Lower leg skin (tissue), 4 donors: ENCODE measurements around the gene SH3RF1. TPM values are rescaled to one million over a fixed set of nuclear protein-coding genes. Genes with fewer than 3 reads are reported as not detected.

Source experiments
- DNase-seq, 2 donors: peaks; one replicate each; pipeline ENCODE4 v3.0.0-alpha.2; 2019; ENCODE audit warnings: low spot score in 2 of 2
- H3K4me3 ChIP-seq: fragments of 200-600 bp; sonication (generic); 2 replicates; pipeline ENCODE4 v1.5.1; 2017; ENCODE audit warnings: mild to moderate bottlenecking, low read depth; ENCODE audit not compliant: poor library complexity, severe bottlenecking
- CTCF ChIP-seq, 3 donors: fragments of 450-650 bp; IDR thresholded peaks; one replicate each; pipeline ENCODE4 v1.5.1; 2016; ENCODE audit warnings: antibody characterized with exemption in 3 of 3, mild to moderate bottlenecking in 3 of 3, moderate library complexity in 2 of 3
- POLR2A ChIP-seq, 2 donors: fragments of 450-650 bp; IDR thresholded peaks; one replicate each; pipeline ENCODE4 v1.6.1; 2016 to 2017; ENCODE audit warnings: antibody characterized with exemption in 2 of 2, mild to moderate bottlenecking in 1 of 2, moderate library complexity in 1 of 2
- WGBS, 2 donors: methylation state at CpG; one replicate each; pipeline ENCODE4 v1.1.5; 2018; 5-methylcytosine and 5-hydroxymethylcytosine counted together
- intact Hi-C: fragments of 100-400 bp; cut with DNase I; formaldehyde crosslinking; loops from one replicate; pipeline ENCODE4 v1.15.0; 2023; ENCODE audit warnings: low total_unique reads
- total RNA-seq, 4 donors: library from RNA; depleted of rRNA; stranded (reverse); fragments of >200 nt; gene quantifications; one replicate each; pipeline ENCODE4 v1.1.0, GENCODE V29; 2016

The SH3RF1 gene
- total RNA-seq, 4 donors from 2014 or later = 8.5 to 14.2 (median 12.0) TPM

DNA sequence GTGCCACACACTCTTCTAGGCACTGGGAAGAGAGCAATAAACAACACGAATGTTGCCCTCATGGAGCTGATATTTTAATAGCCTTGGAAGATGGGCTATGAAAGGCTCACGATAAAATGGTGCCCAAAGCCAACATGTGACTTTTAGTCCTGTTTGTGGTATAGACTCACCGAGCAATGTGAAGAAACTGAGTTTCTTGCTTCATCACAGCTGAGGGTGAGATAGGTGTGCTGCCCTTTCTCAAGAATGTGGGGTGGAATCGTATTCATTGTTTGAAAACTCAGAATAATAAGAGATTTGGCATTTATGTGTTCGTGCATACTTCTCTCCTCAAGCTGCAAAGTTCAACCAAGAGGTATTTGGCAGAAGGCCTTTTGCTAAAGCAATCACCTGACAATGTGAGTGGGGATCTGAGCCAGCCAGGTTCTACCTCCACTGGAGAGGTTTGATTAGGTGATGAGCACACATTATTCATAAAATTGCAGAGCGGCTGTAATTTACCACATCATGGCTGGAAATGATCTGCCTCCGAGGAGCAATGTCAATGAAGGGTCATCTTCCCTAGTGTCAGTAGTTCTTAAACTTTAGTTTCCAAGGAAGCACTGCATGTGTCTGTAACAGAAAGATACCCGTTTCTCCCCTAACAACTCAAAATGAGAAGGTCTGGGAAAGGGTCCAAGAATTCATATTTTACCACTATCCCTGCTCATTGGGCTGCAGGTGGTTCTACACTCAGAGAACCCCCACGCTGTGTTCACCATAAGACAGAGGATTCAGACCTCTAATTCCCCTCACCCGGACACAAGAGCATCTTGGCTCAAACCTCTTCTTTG is 218.8 kb downstream of the SH3RF1 start:
- no peak overlapping the region for H3K4me3 ChIP-seq
- WGBS, 2 donors = 51 to 61% methylated on average over 10 of the region's 10 CpGs
- no peak for TF ChIP-seq CTCF (IDR thresholded peaks at IDR 0.05)
- TF ChIP-seq POLR2A (IDR thresholded peaks at IDR 0.05) = no peak
- intact Hi-C loops = no loop called here
- peak in 1 of 2 donors; percentile 56 for DNase-seq

DNA sequence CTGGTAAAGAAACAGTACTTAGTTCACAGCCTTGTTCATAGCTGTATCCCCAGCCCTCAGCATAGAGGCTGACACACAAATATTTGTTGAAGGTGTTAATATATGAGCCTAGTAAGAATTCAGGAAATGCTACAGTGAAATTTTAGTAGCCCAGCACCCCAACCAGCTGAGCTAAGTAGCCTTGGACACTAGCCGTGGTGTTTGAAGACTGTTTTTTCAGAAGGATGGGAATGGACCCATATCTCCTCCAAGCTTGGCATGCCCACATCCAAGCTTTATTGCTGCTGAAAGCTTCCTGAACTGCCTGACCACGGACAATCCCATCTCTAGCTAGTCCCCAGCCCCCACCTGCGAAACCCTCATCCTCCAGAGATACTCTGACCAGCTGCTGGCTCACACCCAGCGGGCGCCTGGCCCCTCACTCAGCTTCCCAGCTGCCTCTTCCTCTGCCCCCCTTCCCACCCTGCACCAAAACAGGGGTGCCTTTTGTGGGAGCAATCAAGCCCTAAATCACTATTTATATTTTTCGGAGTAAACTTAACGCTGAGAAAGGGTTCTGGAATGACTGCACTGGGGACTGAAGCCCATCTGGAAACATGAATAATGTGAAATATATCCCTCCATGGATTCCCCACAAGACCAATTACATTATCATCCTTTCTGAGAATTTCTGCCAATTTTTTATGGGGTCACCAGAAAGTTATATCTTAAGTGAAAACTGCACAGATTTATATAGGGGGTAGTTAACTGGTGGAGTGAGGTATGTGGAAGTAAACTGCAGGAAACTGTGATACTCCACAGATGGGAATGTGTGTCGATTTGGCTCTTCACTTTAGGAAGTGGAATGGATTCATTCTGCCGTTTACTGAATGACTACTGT is 219.6 kb downstream of the SH3RF1 start:
- intact Hi-C loops = no loop called here
- no peak overlapping the region for H3K4me3 ChIP-seq
- WGBS, 2 donors = 76 to 90% methylated on average over 9 of the region's 9 CpGs
- TF ChIP-seq POLR2A (IDR thresholded peaks at IDR 0.05) = no peak
- TF ChIP-seq CTCF (IDR thresholded peaks at IDR 0.05) = no peak
- DNase-seq = peak in 1 of 2 donors; percentile 25

GRCh38 chr4:169050284-169050683 is 220.5 kb downstream of the SH3RF1 start:
- TF ChIP-seq POLR2A (IDR thresholded peaks at IDR 0.05) (no peak), CTCF (IDR thresholded peaks at IDR 0.05) (no peak)
- 71% methylated on average over 7 of the region's 7 CpGs for WGBS, 2 donors

DNA sequence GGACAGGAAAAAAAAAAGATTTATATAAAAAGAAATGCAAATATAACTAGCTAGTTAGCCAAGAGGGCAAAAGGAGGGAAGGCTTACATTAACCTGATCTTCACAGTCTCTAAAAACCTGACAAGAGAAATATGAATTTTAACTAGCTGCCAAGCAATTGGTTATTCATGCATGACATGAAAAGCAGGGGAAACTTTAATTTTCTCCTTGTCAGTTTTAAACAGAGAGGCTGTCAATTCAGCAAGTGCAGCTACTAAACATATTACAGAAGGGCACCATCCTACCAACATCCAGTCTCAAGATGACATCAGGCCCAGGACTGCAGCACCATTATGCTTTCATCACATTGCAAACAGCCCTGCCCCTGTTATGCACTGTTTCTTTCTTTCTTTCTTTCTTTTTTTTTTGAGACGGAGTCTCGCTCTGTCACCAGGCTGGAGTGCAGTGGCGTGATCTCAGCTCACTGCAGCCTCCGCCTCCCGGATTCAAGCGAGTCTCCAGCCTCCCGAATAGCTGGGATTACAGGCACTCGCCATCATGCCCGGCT is 221.8 kb downstream of the SH3RF1 start:
- 85 to 94% methylated on average over 9 of the region's 9 CpGs for WGBS, 2 donors
- intact Hi-C loops = no loop called here
- TF ChIP-seq POLR2A (IDR thresholded peaks at IDR 0.05) = no peak
- no peak for TF ChIP-seq CTCF (IDR thresholded peaks at IDR 0.05)

More at GRCh38 chr4:169050284-169050683, 220.5 kb downstream of the SH3RF1 start:
- H3K4me3 ChIP-seq = no peak overlapping the region
- intact Hi-C loops = no loop called here
- DNase-seq = peak in 1 of 2 donors; percentile 61

DNA sequence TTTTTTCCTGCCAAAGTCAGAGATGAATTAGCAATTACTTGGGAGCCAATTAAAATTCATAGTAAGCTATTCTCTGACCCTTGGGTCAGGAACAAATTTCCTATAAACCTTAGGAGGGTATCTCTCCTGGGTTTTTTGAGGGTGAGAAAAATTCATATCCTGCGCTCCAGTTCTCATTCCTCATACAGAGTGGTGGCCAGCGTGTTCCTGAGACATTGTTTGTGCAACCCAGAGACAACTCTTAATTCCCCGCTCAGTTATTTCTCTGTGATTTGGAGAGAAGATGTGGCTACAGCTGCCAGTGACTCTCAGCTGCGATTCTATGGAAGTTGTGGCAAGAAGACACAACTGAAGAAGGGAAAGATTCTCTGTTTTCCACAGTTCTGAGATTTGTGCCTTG is 222.8 kb downstream of the SH3RF1 start:
- WGBS, 2 donors = 79 to 84% methylated on average over 4 of the region's 4 CpGs
- DNase-seq = peak in 1 of 2 donors; percentile 18

More for the DNA sequence above, 221.8 kb downstream of the SH3RF1 start:
- no peak for DNase-seq
- H3K4me3 ChIP-seq = no peak overlapping the region

More for the DNA sequence above, 222.8 kb downstream of the SH3RF1 start:
- H3K4me3 ChIP-seq = no peak overlapping the region
- intact Hi-C loops = no loop called here
- TF ChIP-seq CTCF (IDR thresholded peaks at IDR 0.05) = no peak
- no peak for TF ChIP-seq POLR2A (IDR thresholded peaks at IDR 0.05)
